Gastroesophageal sphincter (tissue), 2 donors: ENCODE data around the gene DNAH10.

Experiments
- EP300 ChIP-seq: sonication (generic); formaldehyde crosslinking; IDR thresholded peaks from one replicate; pipeline ENCODE4 v1.6.1; 2017; ENCODE audit warnings: antibody characterized with exemption, mild to moderate bottlenecking
- POLR2AphosphoS5 ChIP-seq: sonication (generic); formaldehyde crosslinking; IDR thresholded peaks from one replicate; pipeline ENCODE4 v1.6.1; 2017; ENCODE audit warnings: antibody characterized with exemption

GRCh38 chr12:123938679-123939480 lies 176.8 kb downstream of the DNAH10 start:
- TF ChIP-seq POLR2AphosphoS5 = no peak
- no peak for TF ChIP-seq EP300
